B cell (primary cell): ENCODE results near the gene CDS2. TPM values are rescaled to one million over a fixed set of nuclear protein-coding genes. Genes with fewer than 3 reads are reported as not detected.

Experiments used
- ATAC-seq: fragments of 200-7000 bp; cut with Tn5 transposase; one replicate; pipeline ENCODE4 v1.10.0; 2021; ENCODE audit warnings: low read depth, mild to moderate bottlenecking, moderate number of reproducible peaks, moderate library complexity
- CTCF ChIA-PET: fragments of 350-600 bp; sonication (Branson Sonifier 250); formaldehyde crosslinking; loops from one replicate; lab custom pipeline; 2021; ENCODE audit warnings: antibody characterized with exemption, inconsistent platforms; lab: Charles Lee
- POLR2A ChIA-PET: fragments of 350-600 bp; sonication (Branson Sonifier 250); formaldehyde crosslinking; loops from one replicate; lab custom pipeline; 2021; ENCODE audit warnings: antibody characterized with exemption; lab: Charles Lee
- DNase-seq: peaks from one replicate; pipeline ENCODE4 v3.0.0; 2013
- H2AFZ ChIP-seq: 2 replicates; pipeline ENCODE4 v1.6.1; 2012; ENCODE audit warnings: mild to moderate bottlenecking, low read depth, low read length; ENCODE audit not compliant: insufficient read depth, poor library complexity, severe bottlenecking
- H3K27ac ChIP-seq, 2 donors: 1 replicate in 1 of 2; 2 replicates in 1 of 2; pipeline ENCODE4 v1.5.1; 2012 to 2013; ENCODE audit warnings: low read length in 2 of 2, mild to moderate bottlenecking in 2 of 2, moderate library complexity in 1 of 2
- H3K27me3 ChIP-seq, 4 experiments: fragments of 200-600 bp in 1 of 4; sonication (generic) in 1 of 4; replicated peaks in 1 of 4; 1 replicate in 2 of 4; 2 replicates in 2 of 4; pipeline versions ENCODE4 v1.6.1 to v1.7.0; 2013 to 2016; ENCODE audit warnings: low read length in 3 of 4, mild to moderate bottlenecking in 2 of 4, mixed read lengths in 1 of 4, moderate library complexity in 1 of 4; ENCODE audit not compliant: insufficient read depth in 4 of 4, control insufficient read depth in 3 of 4; ENCODE audit errors: control extremely low read depth in 1 of 4
- H3K36me3 ChIP-seq, 2 experiments: replicated peaks in 1 of 2; 1 replicate in 1 of 2; 2 replicates in 1 of 2; pipeline versions ENCODE4 v1.6.1 to v1.7.1; 2013; ENCODE audit warnings: low read length in 1 of 2; ENCODE audit not compliant: insufficient read depth in 2 of 2, control insufficient read depth in 1 of 2; ENCODE audit errors: control extremely low read depth in 1 of 2, extremely low read depth in 1 of 2
- H3K4me1 ChIP-seq, 2 donors: fragments of 200-600 bp in 1 of 2; sonication (generic) in 1 of 2; 1 replicate in 1 of 2; 2 replicates in 1 of 2; pipeline versions ENCODE4 v1.5.1 to v1.6.1; 2013 to 2017; ENCODE audit warnings: low read length in 2 of 2; ENCODE audit not compliant: control insufficient read depth in 2 of 2, insufficient read depth in 2 of 2
- H3K4me2 ChIP-seq: replicated peaks from 2 replicates; pipeline ENCODE3; 2012; ENCODE audit warnings: mild to moderate bottlenecking, low read depth, low read length; ENCODE audit not compliant: poor library complexity, severe bottlenecking
- H3K4me3 ChIP-seq, 5 experiments: fragments of 200-600 bp in 1 of 5; sonication (generic) in 1 of 5; 1 replicate in 3 of 5; 2 replicates in 2 of 5; pipeline versions ENCODE4 v1.5.1 to v1.7.0; 2011 to 2016; ENCODE audit warnings: low read length in 4 of 5, mild to moderate bottlenecking in 4 of 5, low read depth in 2 of 5, control low read depth in 1 of 5, moderate library complexity in 1 of 5; ENCODE audit not compliant: insufficient read depth in 1 of 5; ENCODE audit errors: control extremely low read depth in 1 of 5, extremely low read depth in 1 of 5
- H3K79me2 ChIP-seq: fragments of 200-600 bp; sonication (generic); one replicate; pipeline ENCODE4 v1.6.0; 2016; ENCODE audit warnings: low read length; ENCODE audit not compliant: control insufficient read depth, insufficient read depth
- H3K9ac ChIP-seq: fragments of 200-600 bp; sonication (generic); 2 replicates; pipeline ENCODE4 v1.6.1; 2017; ENCODE audit warnings: mild to moderate bottlenecking, low read length, moderate library complexity
- H3K9me3 ChIP-seq, 3 donors: one replicate each; pipeline versions ENCODE4 v1.6.1 to v1.7.1; 2013; ENCODE audit warnings: low read length in 2 of 3; ENCODE audit not compliant: control insufficient read depth in 2 of 3, insufficient read depth in 1 of 3; ENCODE audit errors: control extremely low read depth in 1 of 3
- H4K20me1 ChIP-seq: 2 replicates; pipeline ENCODE4 v1.6.0; 2012; ENCODE audit warnings: mild to moderate bottlenecking, low read length; ENCODE audit not compliant: insufficient read depth, control insufficient read depth, poor library complexity, severe bottlenecking
- H3K27ac Mint-ChIP-seq: one replicate; pipeline ENCODE4 v1.8.0; 2021; ENCODE audit warnings: mixed read lengths
- H3K27me3 Mint-ChIP-seq: one replicate; pipeline ENCODE4 v1.8.0; 2021; ENCODE audit warnings: mixed read lengths
- H3K4me1 Mint-ChIP-seq: one replicate; pipeline ENCODE4 v1.8.0; 2021; ENCODE audit warnings: mixed read lengths
- H3K4me3 Mint-ChIP-seq: one replicate; pipeline ENCODE4 v1.8.0; 2021; ENCODE audit warnings: mixed read lengths
- H3K9me3 Mint-ChIP-seq: one replicate; pipeline ENCODE4 v1.8.0; 2022; ENCODE audit warnings: mixed read lengths; ENCODE audit not compliant: insufficient read depth
- CTCF ChIP-seq: fragments of 200-600 bp; IDR thresholded peaks from one replicate; pipeline ENCODE4 v1.8.0; 2022; ENCODE audit warnings: antibody characterized with exemption, mild to moderate bottlenecking
- EZH2 ChIP-seq: IDR thresholded peaks from 2 replicates; pipeline ENCODE4 v1.6.1; 2012; ENCODE audit warnings: borderline replicate concordance, low read depth, mild to moderate bottlenecking, moderate library complexity, low read length; ENCODE audit not compliant: insufficient read depth, poor library complexity, severe bottlenecking
- WGBS: methylation state at CpG from one replicate; pipeline ENCODE4 v1.1.5; 2013; ENCODE audit warnings: missing lambda C conversion rate; ENCODE audit not compliant: insufficient coverage; 5-methylcytosine and 5-hydroxymethylcytosine counted together
- intact Hi-C: fragments of 100-400 bp; cut with micrococcal nuclease; formaldehyde crosslinking; loops from one replicate; pipeline ENCODE4 v1.10.0; 2022
- polyA plus RNA-seq: library from polyadenylated mRNA; depleted of rRNA; stranded (reverse); fragments of >200 nt; gene quantifications from 2 replicates; pipeline ENCODE4 v1.2.3, GENCODE V29; 2012
- total RNA-seq, 2 donors: library from RNA; stranded (reverse); fragments of 120-200 nt in 1 of 2; gene quantifications; 1 replicate in 1 of 2; 2 replicates in 1 of 2; pipeline versions ENCODE4 v1.2.3 to v1.2.4, GENCODE V29; 2013 to 2022

Gene CDS2
- total and polyA plus RNA-seq, 2 donors (not counting 1 experiment from before 2014, with no cell fraction given), result 17.3 to 48.6 TPM

DNA sequence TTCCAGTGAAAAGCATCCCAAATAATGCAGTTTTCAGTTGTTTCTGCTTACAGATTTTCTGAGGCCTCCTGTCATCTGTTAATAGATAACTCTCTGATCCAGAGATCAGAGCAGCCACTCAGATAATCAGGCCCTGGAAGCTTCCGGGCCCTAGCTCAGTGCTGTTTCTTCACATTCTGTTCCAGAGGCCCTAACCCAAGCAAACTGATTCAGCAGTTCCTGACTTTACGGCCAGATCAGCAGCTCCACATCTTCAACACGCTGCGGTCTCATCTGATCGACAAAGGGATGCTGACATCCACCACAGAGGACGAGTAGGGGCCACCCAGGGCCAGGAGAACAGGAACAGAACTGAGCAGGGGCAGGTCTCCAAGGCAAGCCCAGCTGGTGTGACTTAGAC lies 63.1 kb downstream of the CDS2 start:
- 98% methylated on average over 6 of the region's 6 CpGs for WGBS
- Mint-ChIP-seq H3K9me3 (no peaks in the 10 kb centered on the region), H3K4me3 (no peak overlapping the region), H3K27ac (no peak overlapping the region), H3K4me1 (peaks cover 9% of the 10 kb centered on the region), H3K27me3 (no peaks in the 10 kb centered on the region)
- TF ChIP-seq EZH2, result no peak
- no peak for TF ChIP-seq CTCF
- Histone ChIP-seq H2AFZ (no peak overlapping the region), H3K27me3 (no peaks in the 10 kb centered on the region), H3K4me2 (no peak overlapping the region), H3K27ac (no peak overlapping the region), H3K4me1 (peaks cover 0 to 7% of the 10 kb centered on the region in 2 donors), H3K79me2 (no peaks in the 10 kb centered on the region), H3K36me3 (peaks cover 0 to 41% of the 10 kb centered on the region in 2 experiments), H3K9me3 (no peaks in the 10 kb centered on the region), H4K20me1 (no peaks in the 10 kb centered on the region), H3K9ac (no peak overlapping the region), H3K4me3 (no peak overlapping the region)
- intact Hi-C loops, result no loop called here
- ChIA-PET CTCF (interaction anchor here (0.7 to 5.5 kb wide), 5 partner anchors 15 to 448 kb away, joined by 3 to 149 read pairs (median 4); partner anchors contain the start of gene CDS2), POLR2A (interaction anchor here (0.6 kb wide), 1 partner anchor 12 kb away, joined by 6 read pairs; no protein-coding TSS in a partner anchor)
- ATAC-seq (no peak), DNase-seq (no peak)

DNA sequence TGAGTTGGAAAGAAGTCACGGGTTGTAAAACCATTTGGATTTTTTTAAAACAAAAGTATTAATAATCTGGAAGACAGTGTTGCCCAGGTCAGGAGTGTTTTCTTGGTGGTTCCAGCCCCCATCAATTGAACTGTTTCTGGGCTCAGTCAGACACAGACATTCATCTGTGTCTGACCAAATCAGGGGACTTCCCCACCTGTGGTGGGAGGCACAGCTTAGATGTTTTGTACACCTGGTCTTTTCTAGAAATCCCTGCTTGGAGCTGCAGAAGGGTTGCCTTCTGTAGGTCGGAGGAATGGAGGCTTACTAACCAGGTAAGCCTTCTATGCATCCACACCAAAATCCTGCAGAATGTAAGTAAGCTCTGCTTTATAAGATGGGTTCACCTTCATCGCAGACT lies 63.6 kb downstream of the CDS2 start:
- no peak overlapping the region for H3K4me2 ChIP-seq
- Mint-ChIP-seq H3K9me3 (no peaks in the 10 kb centered on the region), H3K4me1 (peaks cover 9% of the 10 kb centered on the region), H3K27me3 (no peaks in the 10 kb centered on the region), H3K4me3 (no peak overlapping the region), H3K27ac (no peak overlapping the region)
- WGBS, result no CpG with 5 or more reads among the region's 3 CpGs
- H3K9ac ChIP-seq, result no peak overlapping the region
- H3K36me3 ChIP-seq, result peaks cover 0 to 38% of the 10 kb centered on the region in 2 experiments
- ATAC-seq, result no peak
- H3K27me3 ChIP-seq, result no peaks in the 10 kb centered on the region
- intact Hi-C loops, result no loop called here
- H3K4me3 ChIP-seq, result no peak overlapping the region
- no peaks in the 10 kb centered on the region for H4K20me1 ChIP-seq
- ChIA-PET CTCF (interaction anchor here (0.7 to 5.5 kb wide), 6 partner anchors 14 to 449 kb away, joined by 3 to 149 read pairs (median 4); partner anchors contain the start of genes CDS2 and PCNA), POLR2A (interaction anchor here (0.6 kb wide), 1 partner anchor 12 kb away, joined by 6 read pairs; no protein-coding TSS in a partner anchor)
- no peaks in the 10 kb centered on the region for H3K79me2 ChIP-seq
- H3K9me3 ChIP-seq, result no peaks in the 10 kb centered on the region
- no peak overlapping the region for H2AFZ ChIP-seq
- no peak for DNase-seq
- H3K27ac ChIP-seq, result no peak overlapping the region
- H3K4me1 ChIP-seq, result peaks cover 0 to 7% of the 10 kb centered on the region in 2 donors
- TF ChIP-seq EZH2 (no peak), CTCF (no peak)
